MM.1S (cell line): ENCODE results near the gene POLR3E.

Experiments
- EZH2 ChIP-seq: fragments of 300-600 bp; sonication (generic); optimal IDR thresholded peaks from 2 replicates; pipeline ENCODE3; 2017; ENCODE audit warnings: low read depth, mild to moderate bottlenecking, antibody characterized with exemption, low read length, mixed read lengths
- TF ChIP-seq, protein P1 (sequence below): fragments of 300-600 bp; sonication (generic); IDR thresholded peaks from 2 replicates; pipeline ENCODE4 v1.5.1; 2016; ENCODE audit warnings: antibody characterized with exemption, low read length, mixed read lengths

DNA sequence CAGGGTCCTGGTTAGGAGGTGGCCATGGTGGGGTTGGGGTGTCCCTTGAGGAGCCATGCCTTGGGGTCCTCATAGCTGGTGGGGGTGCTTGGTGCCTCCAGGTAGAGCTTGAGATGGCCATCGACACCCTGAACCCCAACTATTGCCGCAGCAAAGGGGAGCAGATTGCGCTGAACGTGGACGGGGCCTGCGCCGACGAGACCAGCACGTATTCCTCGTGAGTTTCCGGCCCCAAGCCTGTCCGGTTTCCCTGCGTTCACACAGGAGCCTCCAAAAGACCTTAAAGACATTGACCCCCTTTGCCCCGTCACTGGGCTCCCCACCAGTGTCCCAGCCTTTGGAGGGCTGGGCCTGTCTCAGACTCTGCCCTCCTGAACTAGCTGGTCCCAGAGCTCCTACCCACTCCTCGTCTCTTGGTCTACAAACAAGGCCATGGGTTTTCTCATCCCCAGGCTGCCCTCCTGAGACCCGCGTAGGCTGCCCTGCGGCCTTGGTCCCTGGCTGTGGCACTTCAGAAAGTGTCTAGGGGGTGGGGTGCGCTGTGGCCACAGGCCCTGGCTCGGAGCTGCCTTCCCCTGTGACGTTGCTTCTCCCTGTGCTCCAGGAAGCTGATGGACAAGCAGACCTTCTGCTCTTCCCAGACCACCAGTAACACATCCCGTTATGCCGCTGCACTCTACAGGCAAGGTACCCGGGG lies 11.8 kb downstream of the POLR3E start:
- no peak for TF ChIP-seq EZH2
- TF ChIP-seq, protein P1, sequence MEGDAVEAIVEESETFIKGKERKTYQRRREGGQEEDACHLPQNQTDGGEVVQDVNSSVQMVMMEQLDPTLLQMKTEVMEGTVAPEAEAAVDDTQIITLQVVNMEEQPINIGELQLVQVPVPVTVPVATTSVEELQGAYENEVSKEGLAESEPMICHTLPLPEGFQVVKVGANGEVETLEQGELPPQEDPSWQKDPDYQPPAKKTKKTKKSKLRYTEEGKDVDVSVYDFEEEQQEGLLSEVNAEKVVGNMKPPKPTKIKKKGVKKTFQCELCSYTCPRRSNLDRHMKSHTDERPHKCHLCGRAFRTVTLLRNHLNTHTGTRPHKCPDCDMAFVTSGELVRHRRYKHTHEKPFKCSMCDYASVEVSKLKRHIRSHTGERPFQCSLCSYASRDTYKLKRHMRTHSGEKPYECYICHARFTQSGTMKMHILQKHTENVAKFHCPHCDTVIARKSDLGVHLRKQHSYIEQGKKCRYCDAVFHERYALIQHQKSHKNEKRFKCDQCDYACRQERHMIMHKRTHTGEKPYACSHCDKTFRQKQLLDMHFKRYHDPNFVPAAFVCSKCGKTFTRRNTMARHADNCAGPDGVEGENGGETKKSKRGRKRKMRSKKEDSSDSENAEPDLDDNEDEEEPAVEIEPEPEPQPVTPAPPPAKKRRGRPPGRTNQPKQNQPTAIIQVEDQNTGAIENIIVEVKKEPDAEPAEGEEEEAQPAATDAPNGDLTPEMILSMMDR, result no peak
